GM18502 (cell line): Measurements from ENCODE around the gene CELSR1.

Experiments used
- ATAC-seq: cut with Tn5 transposase; IDR thresholded peaks from one replicate; pipeline ENCODE4 v1.9.1; 2021; ENCODE audit warnings: mild to moderate bottlenecking; ENCODE audit not compliant: unreplicated experiment, poor library complexity

CELSR1 gene

GRCh38 chr22:46465345-46465720 lies 72.1 kb downstream of the CELSR1 start:
- ATAC-seq, result no peak

- no peak for ATAC-seq
These were observed 72.6 kb downstream of the CELSR1 start for GRCh38 chr22:46464701-46465344.

- ATAC-seq, result no peak
These were observed 73.1 kb downstream of the CELSR1 start for GRCh38 chr22:46464296-46464695.

GRCh38 chr22:46463435-46464227 lies 73.8 kb downstream of the CELSR1 start:
- no peak for ATAC-seq

- no peak for ATAC-seq
These were observed 74.6 kb downstream of the CELSR1 start for GRCh38 chr22:46462726-46463371.

- ATAC-seq, result no peak
These were observed 75.7 kb downstream of the CELSR1 start for GRCh38 chr22:46461566-46462180.

GRCh38 chr22:46460857-46461256 lies 76.6 kb downstream of the CELSR1 start:
- ATAC-seq, result no peak

- ATAC-seq, result no peak
These were observed 77.9 kb downstream of the CELSR1 start for GRCh38 chr22:46459347-46460065.

GRCh38 chr22:46458525-46458924 lies 78.9 kb downstream of the CELSR1 start:
- no peak for ATAC-seq

- ATAC-seq, result no peak
These were observed 79.6 kb downstream of the CELSR1 start for GRCh38 chr22:46457502-46458488.

GRCh38 chr22:46456818-46457163 lies 80.6 kb downstream of the CELSR1 start:
- ATAC-seq, result no peak

- ATAC-seq, result no peak
These were observed 82.0 kb downstream of the CELSR1 start for GRCh38 chr22:46455446-46455845.

- ATAC-seq, result no peak
These were observed 82.7 kb downstream of the CELSR1 start for GRCh38 chr22:46454504-46455269.

GRCh38 chr22:46453829-46454503 lies 83.5 kb downstream of the CELSR1 start:
- no peak for ATAC-seq

- ATAC-seq, result no peak
These were observed 84.2 kb downstream of the CELSR1 start for GRCh38 chr22:46453006-46453828.

- no peak for ATAC-seq
These were observed 85.0 kb downstream of the CELSR1 start for GRCh38 chr22:46452195-46453005.
